CD4-positive, alpha-beta T cell (primary cell): ENCODE results near the gene GLIS1. TPM values are rescaled to one million over a fixed set of nuclear protein-coding genes. Genes with fewer than 3 reads are reported as not detected.

Experiments used
- ATAC-seq: fragments of 200-7000 bp; cut with Tn5 transposase; one replicate; pipeline ENCODE4 v1.10.0; 2022; ENCODE audit warnings: mild to moderate bottlenecking; ENCODE audit not compliant: poor library complexity
- CTCF ChIA-PET: fragments of 350-600 bp; sonication (Branson Sonifier 250); formaldehyde crosslinking; loops from one replicate; lab custom pipeline; 2021; ENCODE audit warnings: antibody characterized with exemption, inconsistent platforms; lab: Charles Lee
- POLR2A ChIA-PET: fragments of 350-600 bp; sonication (Branson Sonifier 250); formaldehyde crosslinking; loops from one replicate; lab custom pipeline; 2021; ENCODE audit warnings: antibody characterized with exemption, inconsistent platforms; lab: Charles Lee
- DNase-seq, 14 experiments: peaks; one replicate each; pipeline ENCODE4 v3.0.0-alpha.2; 2013 to 2020; ENCODE audit warnings: mixed read lengths in 2 of 14
- H3K27ac ChIP-seq, 2 donors: one replicate each; pipeline versions ENCODE4 v1.5.1 to v1.7.0; 2013; ENCODE audit warnings: low read length in 2 of 2, low read depth in 1 of 2, mild to moderate bottlenecking in 1 of 2
- H3K27me3 ChIP-seq, 2 experiments: 1 replicate in 1 of 2; 2 replicates in 1 of 2; pipeline versions ENCODE4 v1.6.1 to v1.7.0; 2013; ENCODE audit warnings: low read length in 2 of 2, control low read depth in 1 of 2, mild to moderate bottlenecking in 1 of 2, moderate library complexity in 1 of 2; ENCODE audit not compliant: insufficient read depth in 2 of 2, control insufficient read depth in 1 of 2
- H3K36me3 ChIP-seq: one replicate; pipeline ENCODE4 v1.6.1; 2013; ENCODE audit warnings: low read length, control low read depth; ENCODE audit not compliant: insufficient read depth
- H3K4me1 ChIP-seq: one replicate; pipeline ENCODE4 v1.6.1; 2013; ENCODE audit warnings: low read length, control low read depth; ENCODE audit not compliant: insufficient read depth
- H3K4me3 ChIP-seq: one replicate; pipeline ENCODE4 v1.5.1; 2013; ENCODE audit warnings: mild to moderate bottlenecking, low read length, moderate library complexity
- H3K9me3 ChIP-seq, 2 experiments: 1 replicate in 1 of 2; 2 replicates in 1 of 2; pipeline versions ENCODE4 v1.6.1 to v1.7.0; 2013; ENCODE audit warnings: low read length in 2 of 2, mild to moderate bottlenecking in 2 of 2, control low read depth in 1 of 2, moderate library complexity in 1 of 2; ENCODE audit not compliant: control insufficient read depth in 1 of 2, insufficient read depth in 1 of 2
- H3K27ac Mint-ChIP-seq: one replicate; pipeline ENCODE4 v1.8.0; 2020; ENCODE audit warnings: mixed read lengths
- H3K27me3 Mint-ChIP-seq: one replicate; pipeline ENCODE4 v1.8.0; 2021; ENCODE audit warnings: mixed read lengths
- H3K36me3 Mint-ChIP-seq: one replicate; pipeline ENCODE4 v1.8.0; 2021; ENCODE audit warnings: low read depth, mixed read lengths
- H3K4me1 Mint-ChIP-seq: one replicate; pipeline ENCODE4 v1.8.0; 2021; ENCODE audit warnings: low read depth, mixed read lengths
- H3K4me3 Mint-ChIP-seq: one replicate; pipeline ENCODE4 v1.8.0; 2020; ENCODE audit warnings: mild to moderate bottlenecking, mixed read lengths
- H3K9me3 Mint-ChIP-seq: one replicate; pipeline ENCODE4 v1.8.0; 2020; ENCODE audit warnings: mixed read lengths
- CTCF ChIP-seq: fragments of 200-600 bp; IDR thresholded peaks from one replicate; pipeline ENCODE4 v1.8.0; 2022; ENCODE audit warnings: antibody characterized with exemption, mild to moderate bottlenecking
- intact Hi-C, 2 experiments: fragments of 100-400 bp; cut with DNase I in 1 of 2; cut with micrococcal nuclease in 1 of 2; formaldehyde crosslinking; loops; one replicate each; pipeline versions ENCODE4 v1.15.1 to v1.9.0; 2023 to 2025; cut with DNase I, micrococcal nuclease
- total RNA-seq, 174 experiments: library from RNA in 2 of 174; stranded (reverse) in 2 of 174; gene quantifications; one replicate each; pipeline ENCODE4 v1.2.3 and lab custom pipeline; 2021 to 2026

The GLIS1 gene
- total RNA-seq, 2 experiments from 2014 or later, result not detected

DNA sequence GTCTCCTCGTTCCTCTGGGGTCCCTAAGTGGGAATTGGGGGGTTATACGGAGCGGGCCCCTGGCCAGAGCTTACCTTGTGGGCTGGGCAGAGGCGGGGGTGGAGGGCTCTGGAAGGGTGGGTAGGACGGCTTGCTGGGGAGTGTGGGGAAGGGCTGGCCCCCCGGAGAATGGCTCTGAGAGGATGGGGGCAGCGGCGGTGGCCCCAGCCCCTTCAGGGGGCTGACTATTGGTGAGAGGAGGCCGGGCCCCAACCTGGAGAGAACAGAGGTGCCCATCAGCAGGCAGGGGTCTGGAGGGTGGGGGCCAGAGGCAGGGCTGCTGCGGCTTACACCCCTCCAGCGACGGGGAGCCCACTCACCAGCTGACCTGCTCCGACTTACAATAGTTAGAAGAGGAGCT lies 229.2 kb downstream of the GLIS1 start:
- no peak overlapping the region for H3K27ac ChIP-seq
- no peaks in the 10 kb centered on the region for H3K27me3 ChIP-seq
- no peak for ATAC-seq
- Mint-ChIP-seq H3K4me1 (no peaks in the 10 kb centered on the region), H3K27ac (no peak overlapping the region), H3K36me3 (no peaks in the 10 kb centered on the region), H3K27me3 (no peaks in the 10 kb centered on the region), H3K4me3 (no peak overlapping the region), H3K9me3 (no peaks in the 10 kb centered on the region)
- H3K9me3 ChIP-seq, result no peaks in the 10 kb centered on the region
- intact Hi-C loops, result no loop called here
- ChIA-PET CTCF (no interaction called here), POLR2A (no interaction called here)
- no peak for TF ChIP-seq CTCF
- no peak for DNase-seq
- H3K36me3 ChIP-seq, result no peaks in the 10 kb centered on the region
- H3K4me1 ChIP-seq, result no peaks in the 10 kb centered on the region
- H3K4me3 ChIP-seq, result no peak overlapping the region

GRCh38 chr1:53508991-53509666 lies 229.8 kb downstream of the GLIS1 start:
- no peaks in the 10 kb centered on the region for H3K36me3 Mint-ChIP-seq
- no peaks in the 10 kb centered on the region for H3K27me3 Mint-ChIP-seq
- no peak for TF ChIP-seq CTCF
- ChIA-PET CTCF (no interaction called here), POLR2A (no interaction called here)
- H3K27ac Mint-ChIP-seq, result no peak overlapping the region
- DNase-seq (peak in 1 of 14 experiments; percentile 15), ATAC-seq (no peak)
- no peak overlapping the region for H3K4me3 Mint-ChIP-seq
- H3K27ac ChIP-seq, result no peak overlapping the region
- intact Hi-C loops, result no loop called here
- H3K9me3 Mint-ChIP-seq, result no peaks in the 10 kb centered on the region
- no peaks in the 10 kb centered on the region for H3K4me1 Mint-ChIP-seq
- no peaks in the 10 kb centered on the region for H3K9me3 ChIP-seq
- H3K4me3 ChIP-seq, result no peak overlapping the region
- H3K4me1 ChIP-seq, result no peaks in the 10 kb centered on the region
- no peaks in the 10 kb centered on the region for H3K27me3 ChIP-seq
- no peaks in the 10 kb centered on the region for H3K36me3 ChIP-seq

DNA sequence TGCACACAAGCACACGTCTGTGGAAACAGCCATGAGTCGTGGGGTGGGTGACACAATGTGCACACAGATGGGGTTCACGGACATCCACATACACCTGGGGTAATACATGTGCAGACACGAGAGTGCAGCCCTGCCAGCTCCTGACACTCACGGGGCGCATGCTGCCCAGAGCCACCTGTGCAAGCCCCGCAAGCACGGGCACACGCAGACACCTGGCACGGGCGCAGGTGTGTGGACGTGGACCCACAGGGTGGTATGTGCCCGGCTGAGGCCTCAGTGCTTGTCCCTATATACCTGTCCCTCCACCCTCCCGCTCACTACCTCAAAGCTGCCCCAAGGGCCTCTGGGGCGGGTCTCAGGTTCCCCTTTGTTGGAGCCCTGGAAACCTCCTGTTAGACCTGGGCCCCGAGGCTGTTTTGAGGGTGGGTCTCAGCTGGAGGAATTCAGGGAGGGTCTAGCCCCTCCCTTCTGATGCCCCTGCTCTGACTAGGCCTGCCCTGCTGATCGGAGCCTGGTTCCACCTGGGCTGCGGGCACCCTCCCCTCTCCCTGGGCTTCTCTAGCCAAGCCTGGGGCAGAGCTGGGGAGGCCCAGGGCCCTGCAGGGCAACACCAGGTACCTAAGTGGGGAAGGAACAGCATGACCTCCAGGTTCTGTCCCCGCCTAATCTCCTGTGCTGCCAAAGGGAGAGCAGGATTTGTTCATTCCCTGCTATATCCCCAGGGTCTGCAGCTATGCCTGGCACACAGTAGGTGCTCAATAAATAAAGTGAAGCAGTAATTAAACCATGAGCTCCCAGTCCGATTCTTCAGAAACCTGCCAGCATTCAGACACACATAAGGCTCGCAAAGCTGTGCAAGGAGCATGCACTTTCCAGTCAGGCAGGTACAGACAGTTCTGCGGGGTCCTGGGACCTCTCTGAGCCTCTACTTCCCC lies 230.6 kb downstream of the GLIS1 start:
- H3K9me3 ChIP-seq, result no peaks in the 10 kb centered on the region
- Mint-ChIP-seq H3K27me3 (no peaks in the 10 kb centered on the region), H3K27ac (no peak overlapping the region), H3K36me3 (no peaks in the 10 kb centered on the region), H3K9me3 (no peaks in the 10 kb centered on the region), H3K4me3 (no peak overlapping the region), H3K4me1 (no peaks in the 10 kb centered on the region)
- POLR2A ChIA-PET, result no interaction called here
- H3K27me3 ChIP-seq, result no peaks in the 10 kb centered on the region
- ATAC-seq, result no peak
- CTCF ChIA-PET, result no interaction called here
- intact Hi-C loops, result no loop called here
- H3K36me3 ChIP-seq, result no peaks in the 10 kb centered on the region
- no peak for DNase-seq
- H3K27ac ChIP-seq, result no peak overlapping the region
- no peak for TF ChIP-seq CTCF
- no peak overlapping the region for H3K4me3 ChIP-seq
- H3K4me1 ChIP-seq, result no peaks in the 10 kb centered on the region
